Measurements from ENCODE around the gene CDHR1. TPM values are rescaled to one million over a fixed set of nuclear protein-coding genes. Genes with fewer than 3 reads are reported as not detected.

The CDHR1 gene
- total RNA-seq, 1 experiment from 2014 or later, result 5.0 TPM

- H3K27me3 Mint-ChIP-seq (ENCODE audit: low read depth), result no peaks in the 10 kb centered on the region
- ATAC-seq (peak; percentile 12; the same call in 1 of the 2 replicates), DNase-seq (ENCODE audit: low spot score) (no peak)
- no peak overlapping the region for H3K27ac Mint-ChIP-seq
- H3K4me1 Mint-ChIP-seq, result peaks cover 64% of the 10 kb centered on the region
- H3K4me3 Mint-ChIP-seq, result no peak overlapping the region
- ChIA-PET CTCF (interaction anchor here (1.2 to 3.7 kb wide), 3 partner anchors 11 to 78 kb away, joined by 4 to 22 read pairs (median 5); no protein-coding TSS in a partner anchor), POLR2A (interaction anchor here (1.5 kb wide), 1 partner anchor 20 kb away, joined by 5 read pairs; the partner anchor contains the start of gene GHITM)
- peaks cover 10% of the 10 kb centered on the region for H3K36me3 Mint-ChIP-seq
- no peaks in the 10 kb centered on the region for H3K9me3 Mint-ChIP-seq
- no peak for TF ChIP-seq SMAD3 (CRISPR knock-in tag; IDR thresholded peaks at IDR 0.05; ENCODE audit: borderline replicate concordance)
These were observed 35.2 kb upstream of the CDHR1 start for GRCh38 chr10:84159076-84159685.

GRCh38 chr10:84160663-84161362 is 33.5 kb upstream of the CDHR1 start:
- H3K4me1 Mint-ChIP-seq, result peaks cover 76% of the 10 kb centered on the region
- TF ChIP-seq FOXK1 (CRISPR knock-in tag; IDR thresholded peaks at IDR 0.05), result no peak
- TF ChIP-seq ZNF416 (CRISPR knock-in tag; IDR thresholded peaks at IDR 0.05), result no peak
- no peak for TF ChIP-seq FOXP1 (CRISPR knock-in tag; IDR thresholded peaks at IDR 0.05; ENCODE audit: borderline replicate concordance)
- TF ChIP-seq TEAD1 (CRISPR knock-in tag; IDR thresholded peaks at IDR 0.05), result peak; percentile 84; the same call in 1 of the 2 replicates
- TF ChIP-seq ARID4B (CRISPR knock-in tag; IDR thresholded peaks at IDR 0.05; ENCODE audit: borderline replicate concordance), result no peak
- TF ChIP-seq NFE2L1 (CRISPR knock-in tag; IDR thresholded peaks at IDR 0.05), result no peak
- no peak for TF ChIP-seq JUN (CRISPR knock-in tag; IDR thresholded peaks at IDR 0.05)
- no peak for TF ChIP-seq ZNF138 (CRISPR knock-in tag; conservative IDR thresholded peaks at IDR 0.05)

GRCh38 chr10:84163996-84164395 is 30.3 kb upstream of the CDHR1 start:
- H3K4me3 Mint-ChIP-seq, result peak overlapping the region; percentile 47
- H3K4me1 Mint-ChIP-seq, result peaks cover 74% of the 10 kb centered on the region
- H3K9me3 Mint-ChIP-seq, result peaks cover 8% of the 10 kb centered on the region; the same call in 1 of the 2 replicates
- ATAC-seq (no peak), DNase-seq (ENCODE audit: low spot score) (no peak)
- peaks cover 5% of the 10 kb centered on the region; the same call in 1 of the 2 replicates for H3K27me3 Mint-ChIP-seq (ENCODE audit: low read depth)
- no peaks in the 10 kb centered on the region for H3K36me3 Mint-ChIP-seq
- CTCF ChIA-PET, result interaction anchor here (1.1 to 3.3 kb wide), 5 partner anchors 13 to 88 kb away, joined by 3 to 21 read pairs (median 6); no protein-coding TSS in a partner anchor
- POLR2A ChIA-PET, result no interaction called here
- H3K27ac Mint-ChIP-seq, result 0 out of 2 replicates have a peak overlapping the region, but pooled peaks have one; percentile 85
- TF ChIP-seq TEAD4 (CRISPR knock-in tag; IDR thresholded peaks at IDR 0.05) (no peak), JAZF1 (CRISPR knock-in tag; IDR thresholded peaks at IDR 0.05) (no peak), PRDM15 (CRISPR knock-in tag; IDR thresholded peaks at IDR 0.05) (no peak), CREB1 (CRISPR knock-in tag; IDR thresholded peaks at IDR 0.05) (no peak), STAT6 (CRISPR knock-in tag; conservative IDR thresholded peaks at IDR 0.05; ENCODE audit: low read depth) (no peak), ZNF263 (CRISPR knock-in tag; IDR thresholded peaks at IDR 0.05; ENCODE audit: low read depth) (no peak), ZNF512 (CRISPR knock-in tag; IDR thresholded peaks at IDR 0.05; ENCODE audit: borderline replicate concordance) (no peak), ZNF219 (CRISPR knock-in tag; IDR thresholded peaks at IDR 0.05; ENCODE audit: borderline replicate concordance) (no peak), NFYB (CRISPR knock-in tag; conservative IDR thresholded peaks at IDR 0.05; ENCODE audit: low read depth) (no peak)

More at GRCh38 chr10:84160663-84161362, 33.5 kb upstream of the CDHR1 start:
- no peak overlapping the region; the same call in 1 of the 2 replicates for H3K27ac Mint-ChIP-seq
- no peaks in the 10 kb centered on the region for H3K36me3 Mint-ChIP-seq
- no peaks in the 10 kb centered on the region for H3K9me3 Mint-ChIP-seq
- POLR2A ChIA-PET, result no interaction called here
- peak overlapping the region; percentile 12; the same call in 1 of the 2 replicates for H3K4me3 Mint-ChIP-seq
- CTCF ChIA-PET, result interaction anchor here (1.0 to 1.5 kb wide), 4 partner anchors 13 to 379 kb away, joined by 3 to 4 read pairs (median 4); partner anchors contain the start of gene GHITM
- peaks cover 5% of the 10 kb centered on the region; the same call in 1 of the 2 replicates for H3K27me3 Mint-ChIP-seq (ENCODE audit: low read depth)
- ATAC-seq, result peak; percentile 35; the same call in 1 of the 2 replicates
- DNase-seq (ENCODE audit: low spot score), result no peak

Data from WTC11 (cell line).